Neural cell (in vitro differentiated cells): ENCODE results near the gene CRADD.

Experiments used
- CTCF ChIP-seq: fragments of 450-650 bp; IDR thresholded peaks from 2 replicates; pipeline ENCODE4 v1.5.1; 2014; ENCODE audit warnings: antibody characterized with exemption, mild to moderate bottlenecking, moderate library complexity; ENCODE audit not compliant: poor library complexity, severe bottlenecking
- EZH2 ChIP-seq: fragments of 200-600, 300-800 bp; shearing (Covaris generic), sonication (generic); IDR thresholded peaks from 2 replicates; pipeline ENCODE4 v1.6.1; 2014; ENCODE audit warnings: antibody characterized with exemption, low read length, borderline replicate concordance, mild to moderate bottlenecking; ENCODE audit not compliant: insufficient read depth, poor library complexity, severe bottlenecking
- MXI1 ChIP-seq: fragments of 450-650 bp; conservative IDR thresholded peaks from 2 replicates; pipeline ENCODE4 v1.6.1; 2014; ENCODE audit warnings: antibody characterized with exemption, mild to moderate bottlenecking; ENCODE audit not compliant: poor library complexity, severe bottlenecking
- POLR2AphosphoS5 ChIP-seq: IDR thresholded peaks from 2 replicates; pipeline ENCODE4 v1.6.1; 2012
- RAD21 ChIP-seq: fragments of 450-650 bp; conservative IDR thresholded peaks from 2 replicates; pipeline ENCODE4 v1.6.1; 2014; ENCODE audit warnings: antibody characterized with exemption, mild to moderate bottlenecking, moderate library complexity
- REST ChIP-seq: IDR thresholded peaks from 2 replicates; pipeline ENCODE4 v1.6.1; 2012; ENCODE audit warnings: borderline replicate concordance
- SMC3 ChIP-seq: fragments of 450-650 bp; conservative IDR thresholded peaks from 2 replicates; pipeline ENCODE4 v1.6.1; 2014; ENCODE audit warnings: antibody characterized with exemption, mild to moderate bottlenecking, moderate library complexity; ENCODE audit not compliant: poor library complexity

GRCh38 chr12:93788853-93789252 lies 111.7 kb downstream of the CRADD start:
- TF ChIP-seq EZH2 (no peak), CTCF (no peak), MXI1 (no peak), RAD21 (no peak), POLR2AphosphoS5 (no peak), REST (no peak), SMC3 (no peak)
